Effector CD4-positive, alpha-beta T cell (primary cell): ENCODE measurements around the gene RPLP1.
"Not testable (repeated sequence)": the region's sequence is repeated elsewhere in the genome, so short reads cannot be mapped to it uniquely, and the experiment has no call there.

Experiments used
- DNase-seq: peaks from one replicate; pipeline ENCODE4 v3.0.0-alpha.2; 2020

The RPLP1 gene

GRCh38 chr15:69443032-69443611 is 9.5 kb upstream of the RPLP1 start:
- no peak for DNase-seq

GRCh38 chr15:69444686-69445085 is 7.9 kb upstream of the RPLP1 start:
- no peak for DNase-seq

- no peak for DNase-seq
These were observed 5.7 kb upstream of the RPLP1 start for GRCh38 chr15:69446953-69447352.

DNA sequence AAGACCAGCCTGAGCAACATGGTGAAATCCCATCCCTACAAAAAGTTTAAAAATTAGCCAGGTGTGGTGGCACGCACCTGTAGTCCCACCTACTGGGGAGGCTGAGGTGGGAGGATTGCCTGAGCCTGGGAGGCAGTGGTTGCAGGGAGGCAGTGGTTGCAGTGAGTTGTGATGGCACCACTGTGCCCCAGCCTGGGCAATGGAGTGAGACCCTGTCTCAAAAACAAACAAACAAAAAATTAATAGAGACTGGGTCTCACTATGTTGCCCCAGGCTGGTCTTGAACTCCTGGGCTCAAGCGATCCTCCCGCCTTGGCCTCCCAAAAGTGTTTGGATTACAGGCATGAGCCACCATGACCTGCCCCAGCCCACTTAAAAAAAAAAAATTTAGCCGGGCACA is 2.4 kb upstream of the RPLP1 start:
- DNase-seq = not testable (repeated sequence)

GRCh38 chr15:69450968-69451695 is 1.5 kb upstream of the RPLP1 start:
- DNase-seq = no peak

- no peak for DNase-seq
These were observed 497 bp upstream of the RPLP1 start for GRCh38 chr15:69451951-69452691.

DNA sequence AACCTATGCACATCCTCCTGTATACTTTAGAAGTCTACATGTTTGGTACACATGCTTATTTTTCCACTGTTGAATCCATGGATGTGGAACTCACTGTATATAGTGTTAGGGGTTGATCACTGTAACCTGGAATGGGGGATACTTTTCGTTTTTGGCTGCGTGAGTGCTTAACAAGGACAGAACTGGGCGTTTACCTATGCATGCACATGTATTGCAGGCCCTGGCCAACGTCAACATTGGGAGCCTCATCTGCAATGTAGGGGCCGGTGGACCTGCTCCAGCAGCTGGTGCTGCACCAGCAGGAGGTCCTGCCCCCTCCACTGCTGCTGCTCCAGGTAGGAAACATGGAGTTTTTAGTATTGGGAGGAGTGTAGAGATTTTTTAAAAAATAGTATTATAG is 2.3 kb downstream of the RPLP1 start:
- DNase-seq = no peak

DNA sequence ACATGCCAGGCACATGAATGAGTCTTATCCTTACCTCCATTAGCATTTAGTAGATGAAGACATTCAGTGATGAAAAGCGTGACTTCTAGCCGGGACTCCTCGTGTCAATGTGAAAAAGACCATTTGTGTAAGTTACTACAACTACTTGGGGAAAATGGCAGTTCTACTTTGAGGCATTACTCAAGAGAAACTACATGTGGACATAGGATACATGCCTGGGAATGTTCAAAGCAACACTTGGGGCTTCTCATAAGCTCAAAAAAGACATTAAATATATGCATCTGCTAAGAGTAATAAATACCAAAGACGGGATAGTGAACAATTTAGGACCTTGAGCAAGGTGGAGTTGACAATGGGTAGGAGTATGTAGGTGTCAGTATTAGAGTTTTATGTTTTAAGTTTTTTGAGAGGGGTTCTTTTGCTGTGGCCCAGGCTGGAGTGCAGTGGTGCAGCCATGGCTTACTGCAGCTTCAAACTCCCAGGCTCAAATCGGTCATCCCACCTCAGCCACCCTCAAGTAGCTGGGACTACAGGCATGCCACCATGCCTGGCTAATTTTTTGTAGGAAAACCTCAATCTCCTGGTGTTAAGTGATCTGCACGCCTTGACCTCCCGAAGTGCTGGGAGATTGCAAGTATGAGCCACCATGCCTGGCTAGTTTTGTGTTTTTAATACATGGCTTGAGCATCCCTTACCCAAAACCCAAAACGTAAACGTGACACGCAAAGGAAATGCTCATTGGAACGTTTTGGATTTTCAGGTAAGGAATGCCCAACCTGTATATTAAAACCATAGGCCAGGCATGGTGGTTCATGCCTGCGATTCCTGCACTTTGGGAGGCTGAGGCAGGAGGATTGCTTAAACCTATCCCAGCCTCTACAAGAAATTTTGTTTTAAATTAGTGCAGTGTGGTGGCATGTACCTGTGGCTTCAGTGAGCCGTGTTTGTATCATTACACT is 3.9 kb downstream of the RPLP1 start:
- no peak for DNase-seq

DNA sequence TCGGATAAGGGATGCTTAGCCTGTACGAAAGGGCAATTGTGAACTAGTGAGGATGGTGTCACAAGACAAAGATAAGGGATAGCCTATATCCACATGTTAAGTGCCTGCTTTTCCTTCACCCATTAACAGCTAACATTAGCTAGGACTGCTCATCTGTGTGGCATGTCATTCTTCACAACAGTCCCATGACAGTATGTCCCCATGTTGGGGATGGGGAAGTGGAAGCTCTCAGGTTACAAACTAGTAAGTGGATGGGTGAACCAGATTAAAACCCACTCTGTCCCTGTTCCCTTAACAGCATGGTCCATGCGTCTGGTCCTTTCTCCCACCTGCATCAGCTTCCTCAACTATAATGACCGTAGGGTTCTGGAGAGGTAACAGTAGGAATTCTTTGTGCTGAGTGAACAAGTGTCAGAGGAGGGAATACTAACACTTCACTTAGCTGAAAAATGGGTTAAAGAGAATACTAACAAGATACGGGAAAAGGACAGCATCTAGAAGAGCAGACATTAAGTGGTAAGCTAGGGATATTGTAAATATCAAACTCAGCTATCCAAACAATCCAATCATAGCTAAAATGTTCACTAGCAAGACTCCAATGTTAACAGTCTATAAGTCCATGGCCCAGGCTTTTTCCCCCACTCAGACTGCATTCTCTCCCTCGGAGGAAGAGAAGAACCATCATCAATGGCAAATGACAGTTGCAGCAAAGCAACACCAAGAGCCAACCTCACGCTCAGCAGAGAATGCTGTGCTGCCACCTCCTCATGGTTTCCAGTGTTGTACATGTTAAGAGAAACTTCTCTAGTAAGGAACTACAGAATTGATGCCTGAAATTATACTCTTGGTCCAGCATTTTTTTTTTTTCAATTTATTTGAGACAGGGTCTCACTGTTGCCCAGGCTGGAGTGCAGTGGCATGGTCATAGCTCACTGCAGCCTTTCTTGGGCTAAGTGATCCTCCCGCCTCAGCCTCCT is 5.0 kb downstream of the RPLP1 start:
- no peak for DNase-seq

- DNase-seq = no peak
These were observed 6.4 kb downstream of the RPLP1 start for GRCh38 chr15:69459066-69459465.

DNA sequence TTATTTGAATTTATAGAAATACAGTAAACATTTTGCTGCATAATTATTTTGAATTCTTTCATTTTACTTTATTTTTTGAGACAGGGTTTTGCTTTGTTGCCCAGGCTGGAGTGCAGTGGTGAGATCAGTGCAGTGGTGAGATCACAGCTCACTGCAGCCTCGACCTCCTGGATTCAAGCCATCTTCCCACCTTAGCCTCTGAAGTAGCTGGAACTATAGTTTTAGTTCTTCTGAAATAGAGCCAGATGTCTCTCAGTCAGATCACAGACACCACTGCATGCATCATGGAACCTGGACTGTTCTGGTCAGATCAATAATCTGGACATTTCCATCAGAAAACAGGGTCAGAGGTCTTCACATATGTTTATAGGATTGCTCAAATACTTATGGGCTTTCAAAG is 7.9 kb downstream of the RPLP1 start:
- DNase-seq = no peak

DNA sequence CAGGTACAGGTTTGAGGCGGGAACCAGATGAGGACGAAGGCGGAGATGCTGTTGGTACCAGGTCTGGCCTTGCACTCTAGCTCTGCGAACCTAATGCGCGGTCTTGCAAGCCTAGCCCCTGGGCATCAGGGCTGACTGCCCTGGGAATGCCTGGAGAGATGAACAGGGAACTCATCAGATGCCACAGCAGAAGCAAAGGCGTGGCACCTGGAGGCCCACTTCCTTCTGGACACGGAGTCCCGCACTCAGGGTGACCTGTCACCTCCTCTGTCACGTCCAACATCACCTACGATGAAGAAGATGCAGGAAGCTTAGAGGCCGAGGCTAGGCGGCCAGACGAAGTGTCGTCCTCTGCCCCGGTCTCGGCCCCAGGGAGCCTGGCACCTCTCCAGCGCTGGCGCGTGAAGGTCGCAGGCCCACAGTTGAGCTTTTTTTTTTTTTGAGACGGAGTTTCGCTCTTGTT is 9.4 kb downstream of the RPLP1 start:
- no peak for DNase-seq

DNA sequence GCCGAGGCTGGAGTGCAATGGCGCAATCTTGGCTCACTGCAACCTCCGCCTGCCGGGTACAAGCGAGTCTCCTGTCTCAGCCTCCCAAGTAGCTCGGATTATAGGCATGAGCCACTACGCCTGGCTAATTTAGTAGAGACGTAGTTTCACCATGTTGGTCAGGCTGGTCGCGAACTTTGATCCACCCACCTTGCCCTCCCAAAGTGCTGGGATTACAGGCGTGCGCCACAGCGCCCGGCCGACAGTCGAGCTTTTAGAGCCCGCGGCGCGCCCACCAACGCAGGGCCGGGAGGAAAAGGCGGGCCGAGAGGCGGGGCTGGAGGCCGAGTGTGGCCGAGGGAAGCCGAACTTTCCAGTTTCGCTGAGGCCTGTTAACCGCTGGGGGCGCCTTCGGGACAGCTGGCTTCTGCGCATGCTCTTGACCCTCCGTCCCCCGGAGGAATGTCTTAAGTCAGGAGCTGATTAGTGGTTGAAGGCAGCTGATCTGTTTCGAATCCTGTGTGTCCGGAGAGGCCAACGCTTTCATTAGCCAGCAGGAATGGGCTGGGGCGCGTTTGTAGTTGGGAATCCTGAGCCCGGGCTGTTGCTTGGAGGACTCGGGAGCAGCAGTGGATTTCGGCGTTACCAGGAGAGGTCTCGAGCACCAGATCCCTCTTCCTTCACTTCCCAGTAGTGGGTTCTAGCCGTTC is 10.0 kb downstream of the RPLP1 start:
- peak; percentile 87 for DNase-seq

DNA sequence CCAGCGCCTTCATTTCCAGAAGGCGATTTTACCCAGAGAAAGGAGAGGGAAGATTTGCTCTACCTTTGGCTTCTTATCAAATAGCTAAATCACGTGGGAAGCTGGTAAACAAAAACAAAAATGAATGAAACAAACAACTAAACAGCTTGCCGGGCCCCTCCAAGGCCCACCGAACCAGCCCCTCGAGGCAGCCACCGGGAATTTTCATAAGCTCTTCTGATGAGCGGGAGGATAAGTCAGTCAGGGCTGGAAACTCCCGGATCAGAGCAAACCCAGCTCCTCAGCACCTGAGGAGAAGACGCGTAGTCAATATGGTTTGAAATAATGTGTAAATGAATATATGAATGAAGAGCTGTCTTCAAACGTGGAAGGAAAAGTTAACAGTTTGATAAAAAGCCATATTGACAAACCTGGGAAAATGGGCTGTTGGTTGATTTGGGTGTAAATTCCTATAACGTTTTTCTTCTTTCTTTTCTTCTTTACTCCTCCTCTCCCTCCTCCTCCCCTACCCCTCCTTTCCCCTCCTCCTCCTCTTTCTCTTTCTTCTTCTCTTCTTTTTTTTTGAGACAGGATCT is 10.7 kb downstream of the RPLP1 start:
- no peak for DNase-seq

DNA sequence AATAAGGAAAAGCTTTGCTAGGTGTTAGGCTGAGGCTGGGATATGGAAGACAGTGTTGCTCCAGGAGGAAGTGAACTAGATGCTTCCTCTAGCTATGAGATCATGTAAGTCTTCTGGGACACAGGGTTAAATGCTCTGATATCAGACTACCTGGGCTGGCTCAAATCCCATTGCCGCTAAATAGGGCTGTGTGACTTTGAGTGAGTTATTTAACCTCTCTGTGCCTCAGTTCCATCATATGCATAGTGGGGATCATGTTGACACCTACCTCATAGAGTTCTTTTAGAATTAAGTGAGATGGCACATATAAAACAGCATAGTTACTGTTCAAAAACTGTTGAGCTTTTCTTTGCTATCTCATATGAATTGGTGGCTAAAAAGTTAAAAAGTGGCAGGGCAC is 12.6 kb downstream of the RPLP1 start:
- DNase-seq = no peak

- no peak for DNase-seq
These were observed 14.1 kb downstream of the RPLP1 start for GRCh38 chr15:69466733-69467132.

DNA sequence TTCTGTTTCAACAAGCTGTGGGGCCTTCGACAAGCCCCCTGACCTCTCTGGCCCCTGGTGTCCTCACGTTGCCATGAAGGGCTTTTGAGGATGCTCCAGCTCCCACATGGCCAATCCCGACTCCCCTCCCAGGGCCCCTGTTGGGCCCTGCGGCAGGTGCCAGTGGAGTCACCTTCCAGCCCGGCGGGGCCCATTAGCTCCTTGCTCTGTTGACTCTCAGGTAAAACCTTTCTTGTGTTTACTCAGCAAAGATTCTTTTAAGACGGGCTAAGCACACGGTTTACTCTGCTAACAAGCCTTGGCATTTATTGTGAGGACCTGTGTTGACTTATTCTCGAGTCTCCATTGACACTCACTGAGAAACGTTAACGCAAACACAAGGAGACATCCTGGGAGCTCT is 15.0 kb downstream of the RPLP1 start:
- DNase-seq = no peak

GRCh38 chr15:69468241-69469121 is 15.9 kb downstream of the RPLP1 start:
- peak; percentile 83 for DNase-seq

- DNase-seq = no peak
These were observed 17.0 kb downstream of the RPLP1 start for GRCh38 chr15:69469467-69470201.
